ENCODE data around the gene SREBF1. TPM values are rescaled to one million over a fixed set of nuclear protein-coding genes. Genes with fewer than 3 reads are reported as not detected.

SREBF1 gene
- total RNA-seq, 1 donor from 2014 or later: 127 TPM

DNA sequence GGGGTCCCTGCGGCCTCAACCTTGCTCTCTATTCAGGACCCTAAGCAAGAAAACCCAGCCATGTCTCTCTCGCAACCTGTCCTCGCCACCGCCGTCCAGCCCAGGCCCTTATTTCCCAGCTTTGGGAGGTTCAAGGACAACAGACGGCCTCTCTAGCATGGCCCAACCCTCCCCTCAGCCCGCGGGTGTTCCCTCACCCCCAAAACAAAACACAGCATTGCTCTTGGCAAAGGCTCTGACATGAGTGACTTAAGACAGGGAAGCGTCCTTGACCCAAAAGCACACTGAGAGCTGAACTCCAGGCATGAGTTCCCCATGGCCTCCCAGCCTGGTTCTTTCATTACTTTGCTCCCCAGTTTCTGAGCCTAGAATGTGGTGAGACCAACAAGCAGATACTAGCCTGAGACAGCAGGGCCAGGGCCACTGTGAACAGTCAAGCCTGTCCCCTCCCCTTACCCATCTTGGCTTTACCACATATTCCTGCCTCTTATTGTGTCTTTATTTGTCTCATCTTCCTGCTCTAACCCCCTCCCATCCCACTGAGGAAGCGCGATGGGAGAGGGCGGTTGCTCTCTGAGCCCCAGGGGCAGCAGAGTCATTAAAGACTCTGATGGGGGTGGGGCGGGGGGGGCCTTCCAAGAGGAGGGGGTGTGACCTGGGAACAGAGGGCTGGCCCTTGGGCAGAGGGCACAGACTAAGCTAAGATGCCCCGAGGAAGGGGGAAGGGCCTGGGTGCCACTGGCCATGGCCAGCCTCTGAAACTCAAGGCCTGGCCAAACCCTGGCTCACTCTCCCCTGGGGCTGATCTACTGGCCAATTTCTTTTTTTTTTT, 11.8 kb downstream of the SREBF1 start:
- no peak for DNase-seq (ENCODE audit: low spot score)

DNA sequence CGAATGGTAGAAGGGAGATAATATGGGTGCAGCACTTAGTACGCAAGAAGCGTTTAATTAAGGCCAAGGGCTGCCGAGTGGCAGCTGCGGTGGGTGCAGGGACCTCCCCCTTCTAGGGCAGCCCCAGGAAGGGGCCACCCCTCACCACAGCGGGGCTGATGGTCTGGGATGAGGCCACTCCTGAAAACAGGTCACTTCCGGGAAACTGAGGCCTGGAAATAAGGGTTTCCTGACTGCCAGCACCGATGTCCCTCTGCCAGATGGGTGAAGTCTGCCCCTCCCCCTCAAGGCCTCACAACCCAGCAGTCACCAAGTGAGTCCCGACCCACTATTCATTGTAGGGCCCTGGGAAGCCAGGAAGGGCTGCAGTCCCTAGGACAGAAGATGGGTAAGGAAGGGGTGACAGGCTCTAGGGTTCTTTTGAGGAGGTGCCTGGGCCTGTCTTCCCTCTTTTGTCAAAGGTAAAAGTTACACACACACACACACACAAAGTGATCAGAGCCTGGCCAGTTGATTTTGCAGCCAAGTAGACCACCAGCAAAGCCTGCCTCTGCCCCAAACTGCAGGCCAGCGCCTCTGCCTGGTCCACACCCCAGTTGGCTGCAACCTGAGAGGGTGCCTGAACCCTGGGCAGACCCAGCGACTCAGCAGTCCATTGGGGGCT, 12.5 kb downstream of the SREBF1 start:
- no peak for DNase-seq (ENCODE audit: low spot score)

DNA sequence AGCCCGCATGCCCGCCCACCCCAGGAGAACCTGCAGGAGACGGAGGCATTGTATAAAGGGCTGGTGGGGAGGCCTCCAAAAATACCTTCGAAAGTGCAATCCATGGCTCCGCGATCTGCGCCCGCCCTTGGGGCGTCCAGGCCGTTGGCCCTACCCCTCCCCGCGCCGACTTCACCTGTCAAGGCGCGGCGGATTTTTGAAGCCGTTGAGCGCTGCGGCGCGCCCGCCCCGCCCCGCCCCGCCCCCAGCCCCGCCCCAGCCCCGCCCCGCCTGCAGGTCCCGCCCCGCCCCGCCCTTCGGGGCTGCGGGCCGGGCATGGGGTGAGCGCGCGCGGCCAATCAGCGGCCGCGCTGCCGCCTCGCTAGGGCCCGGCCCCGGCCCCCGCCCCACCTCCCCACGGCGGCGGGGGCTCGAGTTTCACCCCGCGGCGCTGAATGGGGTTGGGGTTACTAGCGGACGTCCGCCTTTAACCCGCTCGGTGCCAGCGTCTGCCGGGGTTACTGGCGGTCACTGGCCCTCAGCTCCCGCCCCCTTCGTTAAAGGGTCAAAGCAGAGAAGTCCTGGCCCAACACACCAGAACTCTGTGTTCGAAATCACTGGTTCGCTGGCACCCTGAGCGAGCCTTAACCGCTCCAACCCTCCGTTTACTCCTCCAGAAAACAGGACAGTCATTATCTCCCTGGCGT, 13.2 kb downstream of the SREBF1 start:
- DNase-seq (ENCODE audit: low spot score): peak; percentile 90

DNA sequence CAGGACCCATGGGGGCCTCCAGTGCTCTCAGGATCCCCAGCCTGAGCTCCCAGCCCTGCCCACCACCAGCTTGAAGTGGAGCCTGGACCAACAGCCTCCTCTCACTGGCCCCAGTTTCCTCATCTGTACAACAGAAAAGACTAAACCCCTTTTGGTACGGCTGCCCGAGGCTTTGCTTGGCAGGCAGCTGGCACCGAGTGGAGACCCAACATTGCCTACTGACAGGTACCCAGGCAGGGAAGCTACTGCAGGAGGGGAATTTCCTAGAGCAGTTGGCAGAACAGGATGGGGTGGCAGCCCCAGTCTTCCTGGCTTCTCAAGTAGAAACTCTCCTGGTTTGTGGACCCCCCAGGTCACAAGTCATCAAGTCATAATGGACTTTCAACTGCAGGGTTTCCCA, 14.2 kb downstream of the SREBF1 start:
- DNase-seq (ENCODE audit: low spot score): no peak

DNA sequence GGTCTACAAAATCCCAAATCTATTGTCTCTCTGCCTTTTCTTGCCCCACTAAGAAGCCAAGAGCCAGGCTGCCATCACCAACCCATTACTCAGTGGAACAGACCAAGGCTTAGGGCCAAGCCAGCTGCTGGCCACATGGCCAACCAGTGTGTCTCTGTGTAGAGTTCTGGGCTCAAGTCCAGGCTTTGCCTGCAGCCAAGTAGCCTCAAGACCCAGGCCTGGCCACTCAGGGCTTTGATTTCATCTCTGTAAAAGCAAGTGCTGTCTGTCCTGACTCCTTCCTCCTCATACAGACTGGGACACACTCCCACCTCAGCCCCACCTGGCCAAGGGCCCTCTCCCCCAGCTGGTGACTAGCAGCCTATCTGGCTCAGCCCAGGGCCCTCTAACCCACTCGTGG, 14.6 kb downstream of the SREBF1 start:
- DNase-seq (ENCODE audit: low spot score): no peak

DNA sequence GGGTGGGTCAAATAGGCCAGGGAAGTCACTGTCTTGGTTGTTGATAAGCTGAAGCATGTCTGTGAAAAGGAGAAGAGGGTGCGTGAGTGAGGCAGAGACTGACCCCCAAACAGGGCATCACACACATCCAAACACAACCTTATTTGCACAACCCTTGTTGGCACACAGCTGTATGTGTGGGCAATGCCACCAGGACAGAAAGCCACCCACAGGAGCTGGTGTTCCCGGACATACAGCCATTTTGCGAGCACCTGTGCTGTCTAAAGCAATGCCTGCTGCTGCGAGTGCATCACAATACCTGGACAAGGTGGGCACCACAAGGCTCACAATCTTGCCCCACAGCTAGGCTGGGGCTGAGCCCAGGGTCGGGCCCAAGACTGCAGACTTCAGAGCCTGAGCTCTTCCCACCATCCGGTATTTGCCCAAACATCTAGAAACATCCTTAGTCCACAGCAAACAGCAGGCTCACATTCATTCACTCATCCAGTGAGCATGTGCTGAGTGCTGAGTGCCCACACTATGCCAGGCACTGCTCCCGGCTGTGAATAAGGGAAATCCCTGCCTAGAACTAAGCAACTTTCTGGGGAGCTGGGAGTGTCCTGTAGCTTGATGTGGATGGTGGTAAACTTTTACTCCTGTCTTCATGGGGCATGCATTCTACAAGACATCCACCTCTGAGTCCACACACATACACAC, 16.2 kb downstream of the SREBF1 start:
- no peak for DNase-seq (ENCODE audit: low spot score)

DNA sequence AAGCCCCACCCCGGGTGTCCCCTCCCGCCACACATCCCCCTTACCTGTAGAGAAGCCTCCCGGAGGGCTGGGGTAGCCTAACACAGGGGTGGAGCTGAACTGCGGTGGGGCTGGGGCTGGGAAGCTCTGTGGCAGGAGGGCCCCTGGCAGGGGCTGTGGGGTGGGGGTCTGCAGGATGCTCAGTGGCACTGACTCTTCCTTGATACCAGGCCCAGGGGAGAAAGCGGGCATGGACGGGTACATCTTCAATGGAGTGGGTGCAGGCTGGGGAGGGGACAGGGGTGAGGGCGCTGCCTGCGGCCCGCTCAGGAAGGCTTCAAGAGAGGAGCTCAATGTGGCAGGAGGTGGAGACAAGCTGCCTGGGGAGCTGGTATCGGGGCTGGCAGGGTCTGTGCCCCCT, 16.7 kb downstream of the SREBF1 start:
- no peak for DNase-seq (ENCODE audit: low spot score)

DNA sequence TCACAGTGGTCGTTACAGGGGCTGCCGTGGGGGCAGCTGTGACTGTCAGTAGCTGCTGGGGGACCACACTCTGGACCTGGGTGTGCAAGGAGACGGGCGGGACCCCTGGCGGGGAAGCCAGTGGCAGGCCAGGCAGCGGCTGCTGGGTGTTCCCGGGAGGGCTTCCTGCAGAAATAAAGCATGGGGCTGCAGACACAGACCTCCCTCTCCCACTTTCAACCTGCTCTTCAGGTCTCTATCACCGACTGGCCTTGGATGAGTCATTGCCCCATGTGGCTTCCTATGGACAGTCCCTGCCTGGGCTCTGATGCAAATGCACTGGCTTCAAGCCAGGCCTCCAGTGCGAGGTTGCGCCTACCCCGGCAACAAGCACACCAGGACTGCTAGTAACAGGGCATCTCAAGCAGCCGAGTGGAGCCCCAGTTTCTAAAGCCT, 17.2 kb downstream of the SREBF1 start:
- peak; percentile 83 for DNase-seq (ENCODE audit: low spot score)

DNA sequence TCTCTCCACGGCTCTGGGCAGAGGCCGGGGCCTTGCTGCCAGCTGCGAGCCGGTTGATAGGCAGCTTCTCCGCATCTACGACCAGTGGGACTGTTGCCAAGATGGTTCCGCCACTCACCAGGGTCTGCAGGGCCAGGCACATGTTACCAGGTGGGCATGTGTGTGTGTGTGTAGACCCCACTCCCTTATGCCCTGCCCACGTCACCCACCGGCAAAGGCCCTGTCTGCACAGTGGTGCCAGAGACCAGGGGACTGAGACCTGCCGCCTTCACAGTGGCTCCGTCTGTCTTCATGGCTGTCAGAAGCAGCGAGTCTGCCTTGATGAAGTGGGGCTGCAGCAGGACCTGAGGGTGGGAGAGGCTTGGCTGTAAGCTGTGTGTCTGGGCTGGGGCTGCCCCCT, 17.7 kb downstream of the SREBF1 start:
- no peak for DNase-seq (ENCODE audit: low spot score)

DNA sequence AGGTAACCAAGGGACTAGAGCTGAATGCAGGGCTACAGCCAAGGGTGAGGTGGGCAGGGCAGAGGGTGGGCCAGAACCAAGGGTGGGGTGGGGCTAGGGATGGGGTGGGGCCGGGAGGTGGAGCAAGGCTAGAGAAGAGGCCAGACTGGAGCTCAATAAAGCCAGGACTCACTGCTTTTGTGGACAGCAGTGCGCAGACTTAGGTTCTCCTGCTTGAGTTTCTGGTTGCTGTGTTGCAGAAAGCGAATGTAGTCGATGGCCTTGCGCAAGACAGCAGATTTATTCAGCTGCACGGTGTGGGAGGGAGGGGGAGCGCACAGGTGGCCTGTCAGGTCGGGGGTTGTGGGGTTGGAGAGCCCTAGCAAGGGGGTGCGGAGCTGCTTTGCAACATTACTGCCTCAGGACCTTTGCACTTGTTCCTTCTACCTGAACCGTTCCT, 18.7 kb downstream of the SREBF1 start:
- no peak for DNase-seq (ENCODE audit: low spot score)

DNA sequence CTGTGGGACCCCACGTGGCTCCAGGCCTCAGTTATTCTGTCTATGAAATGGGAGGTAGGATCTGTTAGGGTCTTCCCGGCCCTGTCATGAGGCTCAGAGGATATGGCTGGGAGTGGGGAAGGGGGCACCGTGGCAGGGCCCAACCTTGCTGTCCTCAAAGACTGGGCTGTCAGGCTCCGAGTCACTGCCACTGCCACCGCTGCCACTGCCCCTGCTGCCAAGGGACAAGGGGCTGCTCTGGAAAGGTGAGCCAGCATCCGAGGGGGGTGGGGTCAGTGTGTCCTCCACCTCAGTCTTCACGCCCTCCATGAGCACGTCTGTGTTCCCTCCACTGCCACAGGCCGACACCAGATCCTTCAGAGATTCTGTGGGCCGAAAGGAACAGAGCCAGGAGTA, 19.2 kb downstream of the SREBF1 start:
- no peak for DNase-seq (ENCODE audit: low spot score)

DNA sequence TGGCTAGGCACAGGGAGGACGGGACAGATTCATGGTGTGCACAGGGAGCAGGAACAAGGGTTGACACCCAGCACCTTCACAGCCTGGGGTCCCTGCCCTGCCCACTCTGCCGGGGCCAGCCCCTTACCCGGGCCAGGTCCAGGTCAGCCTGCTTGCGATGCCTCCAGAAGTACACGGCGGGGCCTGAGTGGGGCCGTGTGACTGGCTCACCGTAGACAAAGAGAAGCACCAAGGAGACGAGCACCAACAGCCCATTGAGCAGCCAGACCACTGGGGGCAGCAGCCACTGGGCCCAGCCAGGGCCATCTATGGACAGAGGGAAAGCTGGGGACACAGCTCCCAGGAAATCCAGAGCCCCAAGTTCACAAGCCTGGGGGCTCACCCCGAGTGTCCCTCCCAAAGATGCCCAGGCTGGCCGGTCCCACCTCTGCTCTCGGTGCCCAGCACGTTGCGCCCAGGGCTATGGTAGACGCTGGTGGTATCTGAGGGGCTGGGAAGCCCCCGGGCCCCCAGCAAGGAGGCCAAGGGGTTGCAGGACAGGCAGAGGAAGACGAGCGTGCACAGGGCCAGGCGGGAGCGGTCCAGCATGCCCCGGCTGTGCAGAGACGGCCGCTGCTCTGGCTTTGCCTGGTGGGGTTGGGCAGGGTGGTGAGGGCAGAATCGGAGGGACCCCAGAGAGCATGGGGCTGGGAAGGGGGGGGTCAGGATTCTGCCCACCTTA, 19.8 kb downstream of the SREBF1 start:
- DNase-seq (ENCODE audit: low spot score): no peak

DNA sequence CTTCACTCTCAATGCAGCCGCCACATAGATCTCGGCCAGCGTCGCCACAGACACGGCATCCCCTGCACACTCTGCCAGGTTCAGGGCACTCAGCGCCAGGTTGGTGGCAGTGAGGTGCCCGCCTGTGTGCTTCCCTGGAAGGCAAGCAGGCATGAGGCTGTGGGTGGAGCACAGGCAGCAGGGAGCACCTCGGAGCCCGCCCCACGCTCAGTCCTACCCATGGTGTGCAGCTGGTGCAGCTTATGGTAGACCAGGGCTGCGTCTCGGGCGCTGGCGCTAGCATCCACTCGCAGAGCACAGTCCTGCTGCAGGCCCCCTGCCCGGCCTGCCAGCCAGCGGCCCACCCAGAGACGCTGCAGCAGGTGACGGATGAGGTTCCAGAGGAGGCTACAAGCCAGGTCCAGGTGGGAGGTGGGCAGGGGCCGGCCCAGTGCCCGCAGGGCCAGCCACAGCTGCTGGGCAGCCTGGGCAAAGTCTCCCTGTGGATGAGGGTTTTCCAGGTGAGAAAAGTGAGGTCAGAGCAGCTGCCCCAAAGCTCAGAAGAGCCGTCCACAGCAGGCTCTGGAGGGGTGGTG, 20.5 kb downstream of the SREBF1 start:
- no peak for DNase-seq (ENCODE audit: low spot score)

DNA sequence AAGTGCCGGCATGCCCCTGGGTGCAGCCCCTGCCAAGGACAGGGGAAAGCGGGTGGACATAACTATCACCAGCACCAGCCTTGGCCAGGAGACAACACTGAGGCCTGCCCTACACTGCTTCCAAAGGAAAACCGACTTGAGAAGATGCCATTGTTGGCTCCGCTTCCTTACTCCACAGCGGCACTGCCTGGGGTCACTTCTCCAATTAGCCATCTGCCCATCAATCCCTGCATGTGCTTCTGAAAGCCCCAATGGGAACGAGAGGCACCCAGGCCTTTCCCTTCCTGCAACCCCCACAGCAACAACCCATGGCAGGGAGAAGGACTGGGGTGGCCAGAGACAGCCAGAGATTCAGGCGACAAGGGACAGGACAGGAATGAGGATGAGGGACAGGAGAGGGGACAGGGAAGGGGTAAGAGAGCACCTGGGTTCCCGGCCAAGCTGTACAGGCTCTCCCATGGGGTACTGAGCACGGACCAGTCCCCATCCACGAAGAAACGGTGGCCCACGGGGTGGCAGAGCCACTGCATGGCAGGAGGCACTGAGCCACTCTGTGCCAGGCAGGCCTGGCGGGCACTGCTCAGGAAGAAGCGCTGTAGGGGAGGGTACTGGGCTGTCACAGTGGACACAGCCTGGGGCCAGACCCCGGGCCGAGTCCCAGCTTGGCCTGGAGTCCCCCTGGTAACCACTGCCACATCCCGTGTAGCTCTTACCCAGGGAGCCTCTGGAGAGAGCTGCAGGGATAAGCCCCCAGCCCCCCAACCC, 21.2 kb downstream of the SREBF1 start:
- DNase-seq (ENCODE audit: low spot score): no peak

DNA sequence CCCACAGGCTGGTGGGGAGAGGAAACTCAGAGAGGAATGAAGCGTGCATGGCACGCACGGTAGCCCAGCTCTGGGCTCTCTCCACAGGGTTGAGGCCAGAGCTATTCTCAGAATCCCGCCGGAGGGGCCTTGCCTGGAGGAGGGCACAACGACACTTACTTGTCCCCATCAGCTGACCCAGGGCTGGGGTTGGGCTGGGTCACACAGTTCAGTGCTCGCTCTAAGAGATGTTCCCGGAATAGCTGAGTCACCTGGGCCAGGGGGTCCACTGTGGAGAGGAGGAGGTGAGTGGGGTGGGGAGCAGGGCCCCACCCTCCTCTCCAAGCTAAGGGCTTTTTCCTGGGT, 21.8 kb downstream of the SREBF1 start:
- DNase-seq (ENCODE audit: low spot score): no peak

DNA sequence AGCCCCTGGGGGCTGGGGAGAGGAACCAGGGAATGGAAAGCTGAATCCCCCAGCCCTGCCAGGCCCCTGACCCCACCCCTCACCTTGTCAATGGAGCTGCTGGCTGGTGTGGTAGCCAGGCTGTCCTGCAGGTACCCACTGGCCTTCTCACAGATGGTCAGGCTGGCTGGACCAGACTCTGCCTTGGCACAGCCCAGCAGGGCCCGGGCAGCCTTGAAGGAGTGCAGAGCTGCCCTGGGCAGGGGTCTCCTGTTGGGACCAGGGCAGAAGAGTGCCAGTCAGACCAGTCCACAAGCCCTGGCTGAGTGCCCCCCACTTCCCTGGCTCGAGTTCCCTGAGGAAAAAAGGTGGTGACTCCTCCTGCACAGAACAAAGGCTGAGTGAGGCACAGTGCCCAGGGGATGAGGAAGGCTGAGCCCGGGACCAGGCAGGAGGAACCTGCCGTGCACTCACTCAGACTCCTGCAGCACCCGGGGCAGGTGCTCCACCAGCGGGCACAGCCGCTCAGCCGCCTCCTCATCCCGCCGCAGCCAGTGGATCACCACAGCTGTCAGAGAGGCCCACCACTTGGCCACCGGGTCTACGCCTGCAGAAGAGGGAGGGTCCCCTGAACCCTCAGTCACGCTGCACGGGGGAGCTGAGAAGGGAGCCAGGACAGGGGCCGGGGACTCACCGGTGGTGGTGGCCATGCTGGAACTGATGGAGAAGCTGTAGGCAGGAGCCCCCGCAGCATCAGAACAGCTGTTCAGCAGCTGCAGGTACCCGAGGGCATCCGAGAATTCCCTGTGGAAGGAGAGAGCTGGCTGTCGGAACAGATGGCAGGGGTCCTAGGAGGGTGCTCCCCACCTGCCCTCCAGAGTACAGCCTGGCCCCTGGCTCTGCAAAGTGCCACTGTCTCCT, 22.4 kb downstream of the SREBF1 start:
- no peak for DNase-seq (ENCODE audit: low spot score)

DNA sequence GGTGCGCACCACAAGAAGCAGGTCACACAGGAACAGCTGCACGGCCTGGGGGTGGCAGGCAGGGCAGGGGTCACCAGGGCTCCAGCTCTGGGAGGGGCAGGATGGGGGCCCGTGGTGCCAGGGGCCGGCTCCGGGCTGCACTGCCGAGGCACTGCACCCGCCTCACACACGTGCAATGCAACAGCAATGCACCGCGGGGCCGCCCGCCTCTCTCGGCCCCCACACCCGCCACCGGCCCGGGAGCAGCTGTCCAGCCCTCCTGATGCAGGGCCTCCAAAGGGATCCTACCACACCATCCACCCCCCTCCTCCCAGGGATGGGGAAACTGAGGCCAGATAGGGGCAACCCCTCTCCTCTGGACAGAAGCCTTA, 23.1 kb downstream of the SREBF1 start:
- DNase-seq (ENCODE audit: low spot score): no peak

DNA sequence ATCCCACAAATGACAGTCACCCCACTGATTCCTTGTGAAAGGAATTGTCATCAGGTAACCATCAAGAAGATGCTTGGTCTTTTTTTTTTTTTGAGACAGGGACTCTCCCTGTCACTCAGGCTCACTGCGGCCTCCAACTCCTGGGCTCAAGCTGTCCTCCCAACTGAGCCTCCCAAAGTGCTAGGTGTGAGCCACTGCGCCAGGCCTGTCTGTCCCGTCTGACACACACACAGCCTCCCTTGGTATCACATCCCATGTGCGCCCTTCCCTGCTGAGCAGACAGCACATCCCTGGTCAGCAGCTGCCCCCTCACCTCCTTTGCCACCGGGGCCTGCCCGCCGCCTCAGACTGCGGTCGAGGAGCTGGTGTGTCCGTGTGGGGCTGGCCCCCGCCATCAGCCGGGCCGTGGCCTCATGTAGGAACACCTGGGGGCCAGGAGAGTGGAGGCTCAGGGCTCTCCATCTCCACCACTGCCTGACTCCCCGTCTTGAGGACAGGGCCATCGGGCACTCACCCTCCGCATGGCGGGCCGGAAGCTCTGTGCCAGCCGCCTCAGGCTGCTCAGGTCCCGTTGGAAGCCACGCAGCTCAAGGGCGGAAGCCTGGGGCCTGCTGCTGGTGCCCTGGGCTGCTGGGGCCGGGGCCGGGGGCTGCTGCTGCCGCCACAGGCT, 23.6 kb downstream of the SREBF1 start:
- DNase-seq (ENCODE audit: low spot score): no peak
